GM21825 (cell line): Measurements from ENCODE around the gene VPS13D.

Experiments
- ATAC-seq: cut with Tn5 transposase; IDR thresholded peaks from one replicate; pipeline ENCODE4 v1.9.1; 2021; ENCODE audit warnings: mild to moderate bottlenecking, moderate library complexity; ENCODE audit not compliant: unreplicated experiment

VPS13D gene

GRCh38 chr1:12230549-12231275 lies 882 bp downstream of the VPS13D start:
- peak; percentile 32 for ATAC-seq

GRCh38 chr1:12231276-12231595 lies 1.4 kb downstream of the VPS13D start:
- no peak for ATAC-seq

DNA sequence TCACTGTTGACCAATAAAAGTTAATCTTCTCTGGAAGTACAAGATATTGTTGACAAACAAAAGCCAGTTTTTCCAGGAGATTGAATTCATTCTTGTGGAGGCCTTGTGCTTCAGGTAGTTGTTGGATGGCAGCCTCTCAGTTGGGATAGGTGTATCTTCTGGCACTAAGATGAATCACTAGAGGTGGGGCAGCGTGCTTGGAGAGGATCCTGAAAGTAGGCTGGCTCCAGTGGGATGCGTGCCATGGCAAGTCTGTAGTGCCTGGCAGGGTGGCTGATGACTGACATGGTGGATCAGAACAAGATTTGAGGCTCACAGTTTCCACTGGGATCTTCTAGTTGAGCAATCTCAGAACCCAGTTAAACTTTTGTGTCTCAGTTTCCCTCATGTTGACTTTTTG lies 2.4 kb downstream of the VPS13D start:
- ATAC-seq = no peak

GRCh38 chr1:12244078-12244477 lies 14.2 kb downstream of the VPS13D start:
- ATAC-seq = no peak

DNA sequence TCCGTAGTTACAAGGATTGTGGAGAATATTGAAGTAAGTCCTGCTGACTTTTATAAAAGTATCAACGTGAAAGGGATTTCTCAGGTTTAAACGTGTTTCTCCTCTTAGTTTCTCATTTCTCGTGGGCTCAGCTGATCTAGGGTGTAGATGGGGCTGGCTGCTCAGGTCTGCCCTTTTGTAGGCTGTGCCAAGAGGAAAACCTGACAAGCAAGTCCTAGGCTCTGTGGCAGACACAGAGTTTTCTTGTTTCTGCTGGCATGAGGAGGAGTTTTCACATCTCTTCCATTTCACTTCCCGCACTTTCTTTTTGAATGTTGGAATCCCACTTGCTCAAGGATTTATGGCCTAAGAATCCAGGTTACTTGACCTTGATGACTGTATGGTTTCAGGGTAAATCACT lies 14.8 kb downstream of the VPS13D start:
- ATAC-seq = no peak

DNA sequence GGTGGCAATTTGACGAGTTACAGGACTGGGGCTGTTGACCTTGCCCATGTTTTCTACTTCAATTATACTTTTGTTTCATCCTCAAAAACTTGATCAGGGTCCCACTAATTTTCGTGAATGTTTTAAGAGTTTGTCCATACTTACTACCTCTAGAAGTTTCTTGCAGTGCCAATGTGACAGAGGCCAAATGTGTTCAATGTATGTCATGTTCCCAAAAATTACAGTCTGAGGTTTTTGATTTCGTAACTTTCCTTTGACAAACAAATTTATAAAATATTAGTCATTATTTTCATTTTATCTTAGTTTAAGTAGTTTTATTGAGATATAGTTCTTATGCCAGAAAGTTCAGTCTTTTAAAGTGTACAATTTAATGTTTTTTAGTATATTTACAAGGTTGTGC lies 15.3 kb downstream of the VPS13D start:
- no peak for ATAC-seq

- no peak for ATAC-seq
These were observed 15.9 kb downstream of the VPS13D start for GRCh38 chr1:12245733-12246132.

- ATAC-seq = no peak
These were observed 16.8 kb downstream of the VPS13D start for GRCh38 chr1:12246584-12246983.

DNA sequence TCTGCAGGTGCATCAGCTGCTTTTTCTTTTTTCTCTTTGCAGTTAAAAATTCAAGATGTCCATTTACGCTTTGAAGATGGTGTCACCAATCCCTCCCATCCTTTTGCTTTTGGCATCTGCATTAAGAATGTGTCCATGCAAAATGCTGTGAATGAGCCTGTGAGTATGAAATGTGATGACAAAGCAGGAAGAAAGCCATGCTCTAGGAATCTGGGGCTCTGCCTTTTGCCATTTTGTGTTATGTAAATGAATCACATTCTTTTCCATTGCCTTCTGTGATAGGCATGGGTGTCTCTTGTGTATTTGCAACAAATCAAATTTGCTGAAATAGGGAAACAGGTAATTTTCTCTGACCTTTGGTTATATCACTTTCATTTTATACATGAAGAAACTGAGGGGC lies 19.4 kb downstream of the VPS13D start:
- ATAC-seq = no peak

GRCh38 chr1:12249748-12250147 lies 19.9 kb downstream of the VPS13D start:
- ATAC-seq = no peak

GRCh38 chr1:12251442-12251841 lies 21.6 kb downstream of the VPS13D start:
- no peak for ATAC-seq

- ATAC-seq = no peak
These were observed 26.1 kb downstream of the VPS13D start for GRCh38 chr1:12255913-12256312.

- no peak for ATAC-seq
These were observed 28.4 kb downstream of the VPS13D start for GRCh38 chr1:12258272-12258671.

DNA sequence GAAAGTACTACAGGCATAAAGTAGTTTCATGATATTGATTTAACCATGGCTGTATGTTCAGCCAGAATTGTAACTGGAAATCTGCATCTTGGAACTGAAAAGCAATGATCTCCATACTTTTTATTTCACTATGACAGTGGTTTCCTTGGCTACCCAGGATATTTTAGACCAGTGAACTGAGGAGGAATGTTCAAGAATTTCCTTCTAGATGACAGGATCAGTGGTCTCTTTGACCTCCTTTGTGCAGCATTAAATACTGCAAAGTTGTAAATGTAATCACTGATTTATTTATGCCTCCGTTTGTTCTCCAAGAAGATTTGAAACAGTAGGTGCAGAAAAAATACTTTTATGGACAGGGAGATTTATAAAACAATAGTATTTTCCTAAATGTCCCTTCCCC lies 39.5 kb downstream of the VPS13D start:
- no peak for ATAC-seq

GRCh38 chr1:12271033-12271432 lies 41.2 kb downstream of the VPS13D start:
- no peak for ATAC-seq

- no peak for ATAC-seq
These were observed 42.9 kb downstream of the VPS13D start for GRCh38 chr1:12272770-12273169.

- ATAC-seq = no peak
These were observed 45.5 kb downstream of the VPS13D start for GRCh38 chr1:12275370-12275769.

- ATAC-seq = no peak
These were observed 46.4 kb downstream of the VPS13D start for GRCh38 chr1:12276225-12276624.

DNA sequence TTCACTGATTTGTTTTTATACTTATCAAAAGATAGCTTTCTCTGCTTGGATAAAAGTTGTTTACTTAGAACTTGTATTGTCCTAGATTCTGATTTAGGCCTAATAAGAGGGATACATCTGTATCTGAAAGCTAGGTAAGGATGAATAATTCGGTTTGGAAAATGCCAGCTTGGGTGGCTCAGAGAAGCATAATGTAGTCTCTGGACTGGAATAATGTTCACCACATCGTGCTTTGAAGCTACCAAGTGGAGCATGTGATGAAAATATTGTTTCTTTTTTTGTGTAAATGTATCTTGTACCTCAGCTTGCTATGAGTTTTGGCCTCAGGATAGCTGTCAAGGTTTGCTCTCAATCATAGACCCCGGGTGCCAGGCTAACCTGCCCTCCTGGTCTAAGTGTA lies 49.2 kb downstream of the VPS13D start:
- ATAC-seq = no peak

GRCh38 chr1:12279728-12280464 lies 50.1 kb downstream of the VPS13D start:
- ATAC-seq = no peak

GRCh38 chr1:12282142-12282541 lies 52.3 kb downstream of the VPS13D start:
- no peak for ATAC-seq

DNA sequence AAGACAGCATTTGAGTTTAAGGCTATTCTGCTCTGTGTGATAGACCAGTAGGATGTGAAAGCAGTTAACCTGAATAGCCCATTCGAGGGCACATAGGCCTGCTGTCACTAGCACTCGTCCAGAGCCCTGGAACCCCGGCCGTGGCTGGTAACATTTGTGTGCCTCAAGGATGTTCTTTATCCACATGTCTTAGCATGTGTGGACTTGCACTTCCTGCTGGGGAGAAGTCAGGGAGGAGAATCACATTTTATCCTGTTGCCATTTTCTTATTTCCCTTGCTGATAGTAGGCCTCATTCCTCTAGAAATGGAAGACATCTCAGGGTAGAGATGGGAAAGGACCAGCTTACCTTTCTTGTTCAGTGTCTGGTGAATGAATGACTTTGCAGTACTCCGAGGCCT lies 54.7 kb downstream of the VPS13D start:
- no peak for ATAC-seq
